HG03060 (cell line): ENCODE data around the gene ZNF442.
"Not testable (repeated sequence)": the region's sequence is repeated elsewhere in the genome, so short reads cannot be mapped to it uniquely, and the experiment has no call there.

Experiments
- ATAC-seq: cut with Tn5 transposase; IDR thresholded peaks from one replicate; pipeline ENCODE4 v1.9.1; 2021; ENCODE audit warnings: low read depth, moderate number of reproducible peaks; ENCODE audit not compliant: unreplicated experiment

ZNF442 gene

DNA sequence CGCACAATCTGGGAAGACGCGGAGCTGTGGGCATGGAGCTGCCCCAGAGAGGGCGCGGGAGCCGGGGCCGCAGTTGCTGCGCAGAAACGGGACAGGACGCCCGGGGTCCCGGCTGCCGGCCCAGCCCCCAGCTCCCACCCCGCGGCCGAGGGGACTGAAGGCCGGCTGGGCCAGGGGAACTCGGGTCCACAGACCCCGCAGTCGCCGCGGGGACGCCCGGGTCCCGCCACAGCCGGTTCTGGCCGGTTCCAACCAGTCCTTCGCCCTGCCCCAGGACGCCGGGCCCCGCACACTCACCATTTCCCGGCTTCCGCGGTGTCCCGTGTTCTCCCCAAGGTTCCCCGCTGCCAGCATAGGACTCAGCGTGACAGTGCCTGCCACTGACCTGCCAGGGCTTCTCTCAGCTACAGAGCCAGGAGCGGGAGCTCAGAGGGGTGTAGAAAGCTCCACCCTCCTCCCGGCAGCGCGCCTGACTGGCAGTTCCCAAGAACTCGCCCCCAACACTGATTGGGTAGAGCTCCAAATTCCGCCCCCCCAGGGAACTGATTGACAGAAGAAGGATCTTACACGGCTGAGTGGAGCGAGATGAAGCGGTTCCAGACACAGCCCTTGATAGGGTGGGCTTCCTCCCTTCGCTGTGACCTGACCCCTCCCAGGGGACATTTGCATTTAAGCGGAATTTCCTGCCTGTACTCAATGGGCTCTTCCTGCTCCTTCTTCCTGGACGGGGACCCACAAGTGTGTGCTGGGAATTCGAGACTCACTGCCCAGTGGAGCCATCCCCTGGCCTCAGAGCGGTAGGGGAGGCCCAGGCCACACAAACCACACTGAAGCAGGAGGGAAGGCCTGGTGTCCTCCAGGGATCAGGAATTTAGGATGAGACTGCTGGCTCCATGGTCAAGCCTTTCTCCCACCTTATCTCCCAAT is at the start of gene ZNF442:
TSS of gene ZNF442 (minus strand) at position 448 of the 927 bp plus-strand sequence. CDS start 2,052 bp downstream, outside the sequence.
- peak; percentile 69 for ATAC-seq

DNA sequence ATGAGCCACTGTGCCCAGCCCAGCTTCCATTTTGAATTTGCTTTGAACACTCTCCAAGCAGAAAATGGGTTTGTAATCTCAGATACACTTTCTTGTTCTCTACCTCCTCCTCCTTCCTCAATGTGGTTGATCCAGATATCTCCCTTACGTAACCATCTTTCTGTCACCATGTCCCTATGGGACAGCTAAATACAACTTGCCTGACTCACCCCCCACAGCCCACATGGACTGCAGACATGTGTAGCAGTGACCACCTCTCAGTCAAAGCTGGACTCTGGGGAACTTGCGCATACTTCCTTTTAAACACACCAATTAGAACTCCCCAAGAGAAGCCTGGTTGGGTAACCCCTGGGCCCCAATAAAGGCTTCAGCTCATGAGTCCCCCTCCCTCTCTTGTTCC is 46.4 kb upstream of the ZNF442 start:
- ATAC-seq: no peak

DNA sequence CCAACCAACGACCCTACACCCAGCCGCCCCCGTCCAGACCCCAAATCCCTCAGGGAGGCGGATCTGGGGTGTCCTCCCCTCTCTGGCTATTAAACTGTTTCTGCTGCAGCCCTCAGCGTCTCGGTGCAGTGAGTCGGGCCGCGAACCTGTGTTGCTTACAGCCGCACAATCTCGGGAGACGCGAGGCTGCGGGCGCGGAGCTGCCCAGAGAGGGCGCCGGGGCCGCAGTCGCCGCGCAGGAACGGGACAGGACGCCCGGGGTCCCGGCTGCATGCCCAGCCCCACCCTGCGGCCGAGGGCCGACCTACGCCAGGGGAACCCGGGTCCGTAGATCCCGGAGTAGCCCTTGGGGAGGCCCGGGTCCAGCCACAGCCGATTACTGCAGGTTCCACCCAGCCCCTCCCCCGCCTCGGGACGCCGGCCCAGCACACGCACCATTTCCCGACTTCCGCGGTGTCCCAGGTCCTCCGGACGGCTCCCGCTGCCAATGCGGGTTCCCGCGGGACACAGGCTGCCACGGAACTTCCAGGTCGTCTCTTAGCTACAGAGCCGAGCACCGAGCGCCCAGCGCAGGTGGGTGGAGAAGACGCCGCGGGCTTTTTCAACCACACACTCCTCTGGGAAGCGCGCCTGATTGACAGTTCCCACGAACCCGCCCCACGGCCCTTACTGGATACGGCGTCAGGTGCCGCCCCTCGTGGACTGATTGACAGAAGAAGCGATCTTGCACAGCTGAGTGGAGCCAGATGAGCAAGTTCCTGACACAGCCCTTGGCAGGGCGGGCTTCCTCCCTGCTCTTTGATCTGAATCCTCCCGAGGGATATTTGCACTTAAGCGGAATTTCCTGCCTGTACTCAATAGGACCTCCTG is 35.4 kb upstream of the ZNF442 start, which contains the start of gene ZNF799:
TSS of gene ZNF799 (minus strand) at position 639 of the 870 bp plus-strand sequence. CDS start at position 438, 201 bp downstream.
- peak; percentile 75 for ATAC-seq

GRCh38 chr19:12399901-12400632 is 34.6 kb upstream of the ZNF442 start:
- ATAC-seq: peak; percentile 29

DNA sequence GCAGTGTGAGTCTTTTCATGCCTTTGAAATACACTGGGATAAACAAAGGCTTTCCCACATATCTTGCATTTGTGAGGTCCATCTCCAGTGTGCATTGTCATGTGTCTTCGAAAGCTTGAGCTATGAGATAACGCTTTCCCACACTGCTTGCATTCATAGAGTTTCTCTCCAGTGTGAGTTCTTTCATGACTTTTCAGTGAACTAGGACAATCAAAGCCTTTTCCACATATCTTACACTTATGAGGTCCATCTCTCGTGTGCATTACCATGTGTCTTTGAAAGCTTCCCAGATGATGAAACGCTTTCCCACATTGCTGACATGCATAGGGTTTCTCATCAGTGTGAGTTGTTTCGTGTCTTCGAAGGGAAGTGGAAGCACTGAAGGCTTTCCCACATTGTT is 25.7 kb upstream of the ZNF442 start:
- ATAC-seq: not testable (repeated sequence)

GRCh38 chr19:12386365-12386764 is 20.9 kb upstream of the ZNF442 start:
- ATAC-seq: not testable (repeated sequence)

DNA sequence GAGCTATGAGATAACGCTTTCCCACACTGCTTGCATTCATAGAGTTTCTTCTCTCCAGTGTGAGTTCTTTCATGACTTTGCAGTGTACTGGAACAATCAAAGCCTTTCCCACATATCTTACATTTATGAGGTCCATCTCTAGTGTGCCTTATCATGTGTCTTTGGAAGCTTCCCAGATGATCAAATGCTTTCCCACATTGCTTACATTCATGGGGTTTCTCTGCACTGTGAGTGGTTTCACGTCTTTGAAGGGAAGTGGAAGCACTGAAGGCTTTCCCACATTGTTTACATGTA is 14.9 kb upstream of the ZNF442 start:
- no peak for ATAC-seq

DNA sequence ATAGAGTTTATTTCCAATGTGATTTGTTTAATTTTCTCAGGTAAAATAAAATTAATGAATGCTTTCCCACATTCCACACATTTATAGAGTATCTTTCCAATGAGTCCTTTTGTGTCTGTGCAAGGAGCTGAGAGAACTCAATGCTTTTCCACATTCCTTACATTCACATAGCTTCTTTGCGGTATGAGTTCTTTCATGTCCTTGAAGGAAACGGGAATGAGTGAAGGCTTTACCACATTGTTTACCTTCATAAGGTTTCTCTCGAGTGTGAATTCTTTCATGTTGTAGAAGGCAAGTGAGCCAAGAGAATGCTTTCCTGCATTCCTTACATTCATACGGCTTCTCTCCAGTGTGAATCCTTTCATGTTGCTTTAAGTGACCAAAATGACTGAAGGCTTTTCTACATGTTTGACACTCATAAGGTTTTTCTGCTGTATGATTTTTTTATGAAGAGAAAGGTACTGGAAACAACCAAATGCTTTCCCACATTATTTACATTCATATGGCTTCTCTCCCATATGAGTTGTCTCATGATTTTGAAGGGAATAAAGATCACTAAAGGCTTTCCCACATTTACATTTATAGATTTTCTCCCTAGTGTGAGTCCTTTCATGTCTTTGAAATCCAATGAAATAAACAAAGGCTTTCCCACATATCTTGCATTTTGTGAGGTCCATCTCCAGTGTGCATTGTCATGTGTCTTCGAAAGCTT is 14.4 kb upstream of the ZNF442 start:
- ATAC-seq: no peak

DNA sequence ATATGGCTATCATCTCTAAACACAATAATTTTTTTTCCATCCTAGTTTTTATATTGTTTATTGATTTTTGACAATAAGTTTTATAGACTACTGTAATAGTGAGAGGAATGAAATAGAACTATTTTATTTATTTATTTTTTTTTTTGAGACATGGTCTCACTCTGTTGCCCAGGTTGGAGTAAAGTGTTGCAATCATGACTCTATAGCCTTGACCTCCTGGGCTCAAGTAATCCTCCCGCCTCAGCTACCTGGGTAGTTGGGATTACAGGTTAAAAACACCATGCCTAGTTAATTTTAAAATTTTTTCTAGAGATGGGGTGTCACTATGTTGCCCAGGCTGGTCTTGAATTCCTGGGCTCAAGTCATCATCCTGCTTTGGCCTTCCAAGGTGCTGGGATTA is 8.5 kb upstream of the ZNF442 start:
- no peak for ATAC-seq

- no peak for ATAC-seq
Measured at GRCh38 chr19:12364391-12365235, 870 bp downstream of the ZNF442 start.

DNA sequence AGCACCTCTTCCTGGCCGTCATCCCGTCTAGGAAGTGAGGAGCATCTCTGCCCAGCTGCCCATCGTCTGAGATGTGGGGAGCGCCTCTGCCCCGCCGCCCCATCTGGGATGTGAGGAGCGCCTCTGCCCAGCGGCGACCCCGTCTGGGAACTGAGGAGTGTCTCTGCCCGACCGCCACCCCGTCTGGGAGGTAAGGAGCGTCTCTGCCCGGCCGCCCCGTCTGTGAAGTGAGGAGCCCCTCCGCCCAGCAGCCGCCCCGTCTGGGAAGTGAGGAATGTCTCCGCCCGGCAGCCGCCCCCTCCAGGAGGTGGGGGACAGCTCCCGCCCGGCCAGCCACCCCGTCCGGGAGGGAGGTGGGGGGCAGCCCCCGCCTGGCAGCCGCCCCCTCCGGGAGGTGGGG is 3.2 kb downstream of the ZNF442 start:
- ATAC-seq: not testable (repeated sequence)

DNA sequence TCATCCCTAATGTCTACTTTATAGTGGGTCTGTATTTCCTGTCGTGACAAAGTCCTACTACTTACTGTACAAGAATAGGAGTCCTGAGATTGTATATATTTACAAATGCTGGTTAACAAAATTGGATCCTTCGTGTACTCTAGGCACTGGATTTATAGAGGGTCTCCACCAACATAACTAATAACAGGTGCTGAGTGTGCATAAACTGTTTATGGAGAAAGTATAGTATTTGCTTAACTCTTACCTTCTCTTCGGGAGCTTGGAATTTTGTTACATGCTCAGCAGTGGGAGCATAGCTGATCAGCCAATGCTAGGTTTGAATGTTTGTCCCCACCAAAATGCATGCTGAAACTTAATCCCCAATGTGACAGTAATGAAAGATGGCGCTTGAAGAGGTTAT is 12.1 kb downstream of the ZNF442 start:
- no peak for ATAC-seq

- ATAC-seq: no peak
Measured at GRCh38 chr19:12350890-12351197, 14.6 kb downstream of the ZNF442 start.

DNA sequence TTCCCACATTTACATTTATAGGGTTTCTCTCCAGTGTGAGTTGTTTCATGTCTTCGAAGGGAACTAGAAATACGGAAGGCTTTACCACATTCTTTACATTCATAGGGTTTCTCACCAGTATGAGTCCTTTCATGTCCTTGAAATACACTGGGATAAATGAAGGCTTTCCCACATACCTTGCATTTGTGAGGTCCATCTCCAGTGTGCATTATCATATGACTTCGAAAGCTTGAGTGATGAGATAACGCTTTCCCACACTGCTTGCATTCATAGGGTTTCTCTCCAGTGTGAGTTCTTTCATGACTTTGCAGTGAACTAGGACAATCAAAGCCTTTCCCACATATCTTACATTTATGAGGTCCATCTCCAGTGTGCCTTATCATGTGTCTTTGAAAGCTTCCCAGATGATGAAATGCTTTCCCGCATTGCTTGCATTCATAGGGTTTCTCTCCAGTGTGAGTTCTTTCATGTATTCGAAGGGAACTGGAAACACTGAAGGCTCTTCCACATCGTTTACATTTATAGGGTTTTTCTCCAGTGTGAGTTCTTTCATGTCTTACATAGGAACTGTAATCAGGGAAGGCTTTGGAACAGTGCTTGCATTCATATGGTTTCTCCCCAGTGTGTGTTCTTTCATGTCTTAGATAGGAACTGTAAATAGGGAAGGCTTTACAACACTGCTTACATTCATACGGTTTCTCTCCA is 15.1 kb downstream of the ZNF442 start:
- no peak for ATAC-seq

- no peak for ATAC-seq
Measured at GRCh38 chr19:12346896-12347295, 18.6 kb downstream of the ZNF442 start.

GRCh38 chr19:12345197-12345596 is 20.3 kb downstream of the ZNF442 start:
- no peak for ATAC-seq

DNA sequence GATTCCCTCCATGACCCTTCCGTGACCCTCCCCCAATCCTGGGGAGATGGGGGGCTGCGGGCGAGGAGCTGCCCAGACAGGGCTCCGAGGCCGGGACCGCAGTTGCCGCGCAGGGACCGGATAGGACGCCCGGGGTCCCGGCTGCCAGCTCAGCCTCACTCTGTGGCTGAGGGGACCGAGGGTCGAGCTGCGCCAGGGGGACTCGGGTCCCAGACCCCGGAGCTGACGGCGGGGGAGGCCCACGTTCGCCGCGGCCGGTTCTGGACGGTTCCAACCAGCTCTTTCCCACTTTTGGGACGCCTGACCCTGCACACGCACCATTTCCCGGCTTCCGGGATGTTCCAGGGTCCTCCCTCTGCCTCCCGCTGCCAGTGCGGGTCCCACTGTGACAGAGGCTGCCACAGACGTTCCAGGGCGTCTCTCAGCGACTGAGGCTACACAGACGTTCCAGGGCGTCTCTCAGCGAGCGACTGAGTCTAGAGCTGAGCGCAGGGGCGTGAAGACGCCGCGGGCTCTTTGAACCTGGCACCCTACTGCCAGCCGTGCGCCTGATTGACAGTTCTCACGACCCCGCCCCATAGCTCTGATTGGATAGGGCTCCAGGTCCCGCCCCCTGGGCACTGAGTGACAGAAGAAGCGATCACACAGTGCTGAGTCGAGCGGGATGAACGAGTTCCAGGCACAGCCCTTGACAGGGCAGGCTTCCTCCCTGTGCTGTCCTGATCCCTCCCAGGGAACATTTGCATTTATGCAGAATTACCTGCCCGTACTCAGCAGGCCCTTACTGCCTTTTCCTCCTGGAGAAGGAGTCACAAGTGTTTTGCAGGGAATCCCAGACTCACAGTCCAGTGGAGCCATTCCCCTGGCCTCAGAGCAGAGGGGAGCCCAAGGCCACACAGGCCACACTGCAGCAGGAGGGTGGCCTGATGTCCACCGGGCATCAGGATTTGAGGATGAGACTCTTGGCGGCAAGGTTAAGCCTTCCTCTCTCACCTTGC is 32.0 kb downstream of the ZNF442 start, which contains the start of gene ZNF563:
TSS of gene ZNF563 (minus strand) at position 472 of the 998 bp plus-strand sequence. CDS start at position 321, 151 bp downstream.
- peak; percentile 75 for ATAC-seq
